T-helper 1 cell treated with Interleukin-12 subunit alpha and Interleukin-12 subunit beta and Interleukin-4 antibody, amounts not matched to agents 30 μg/mL and 1 μg/mL, for 36 hours (primary cell): ENCODE results near the gene CNN2.

Experiments
- H3K27ac Mint-ChIP-seq: one replicate; pipeline ENCODE4 v1.8.0; 2021; ENCODE audit warnings: mild to moderate bottlenecking, mixed read lengths
- H3K27me3 Mint-ChIP-seq: one replicate; pipeline ENCODE4 v1.8.0; 2021; ENCODE audit warnings: low read depth, mixed read lengths
- H3K36me3 Mint-ChIP-seq: one replicate; pipeline ENCODE4 v1.8.0; 2021; ENCODE audit warnings: low read depth, mixed read lengths
- H3K4me1 Mint-ChIP-seq: one replicate; pipeline ENCODE4 v1.8.0; 2021; ENCODE audit warnings: low read depth, mixed read lengths
- H3K4me3 Mint-ChIP-seq: one replicate; pipeline ENCODE4 v1.8.0; 2021; ENCODE audit warnings: mild to moderate bottlenecking, moderate library complexity, mixed read lengths
- H3K9me3 Mint-ChIP-seq: one replicate; pipeline ENCODE4 v1.8.0; 2021; ENCODE audit warnings: mixed read lengths

The CNN2 gene

DNA sequence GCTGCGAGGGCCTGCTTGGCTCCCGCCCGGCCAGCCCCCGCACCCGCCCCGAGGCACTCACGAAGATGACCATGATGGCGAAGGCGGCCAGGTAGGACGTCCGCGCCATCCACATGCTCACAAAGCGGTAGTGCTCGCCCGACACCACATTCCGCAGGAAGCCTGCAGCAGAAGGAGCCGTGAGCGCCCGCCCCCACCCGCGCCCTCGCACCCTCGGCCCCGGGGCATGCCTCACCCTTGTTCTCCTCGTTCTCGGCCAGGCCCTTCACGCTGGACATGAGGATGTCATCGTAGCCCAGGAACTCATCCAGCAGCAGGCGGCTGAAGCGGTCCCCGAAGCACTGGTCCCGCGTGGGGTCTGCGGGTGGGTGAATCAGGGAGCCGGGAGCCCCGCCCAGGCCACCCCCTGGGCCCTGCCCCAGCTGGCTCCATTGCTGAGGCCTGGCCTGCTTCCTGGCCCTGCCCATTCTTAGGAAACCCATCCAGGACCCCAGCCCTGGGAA is 14.5 kb upstream of the CNN2 start:
- H3K27ac Mint-ChIP-seq, result no peak overlapping the region
- H3K4me3 Mint-ChIP-seq, result no peak overlapping the region
- H3K36me3 Mint-ChIP-seq, result peaks cover 6% of the 10 kb centered on the region
- H3K4me1 Mint-ChIP-seq, result peaks cover 3% of the 10 kb centered on the region
- H3K9me3 Mint-ChIP-seq, result no peaks in the 10 kb centered on the region
- no peaks in the 10 kb centered on the region for H3K27me3 Mint-ChIP-seq

DNA sequence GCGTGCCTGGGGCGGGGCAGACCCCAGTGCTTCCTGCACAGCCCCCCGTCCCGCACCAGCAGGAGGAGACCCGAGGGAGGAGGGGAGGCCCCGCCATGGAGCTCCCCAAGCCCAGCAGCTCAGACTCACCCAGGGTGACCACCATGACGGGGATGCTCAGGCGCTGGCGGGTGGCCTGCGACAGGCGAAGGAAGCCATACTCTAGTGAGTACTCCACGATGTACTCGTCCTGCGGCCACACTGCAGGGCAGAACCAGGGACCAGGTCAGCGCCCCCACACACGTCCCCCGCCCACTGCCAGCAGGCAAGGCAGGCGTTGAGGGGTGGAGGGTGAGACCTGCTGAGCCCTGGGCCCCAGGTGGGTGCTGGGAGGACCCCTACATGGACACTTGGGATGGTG is 14.1 kb upstream of the CNN2 start:
- Mint-ChIP-seq H3K9me3 (no peaks in the 10 kb centered on the region), H3K36me3 (peaks cover 4% of the 10 kb centered on the region), H3K27ac (no peak overlapping the region), H3K27me3 (no peaks in the 10 kb centered on the region), H3K4me1 (peaks cover 8% of the 10 kb centered on the region), H3K4me3 (no peak overlapping the region)

DNA sequence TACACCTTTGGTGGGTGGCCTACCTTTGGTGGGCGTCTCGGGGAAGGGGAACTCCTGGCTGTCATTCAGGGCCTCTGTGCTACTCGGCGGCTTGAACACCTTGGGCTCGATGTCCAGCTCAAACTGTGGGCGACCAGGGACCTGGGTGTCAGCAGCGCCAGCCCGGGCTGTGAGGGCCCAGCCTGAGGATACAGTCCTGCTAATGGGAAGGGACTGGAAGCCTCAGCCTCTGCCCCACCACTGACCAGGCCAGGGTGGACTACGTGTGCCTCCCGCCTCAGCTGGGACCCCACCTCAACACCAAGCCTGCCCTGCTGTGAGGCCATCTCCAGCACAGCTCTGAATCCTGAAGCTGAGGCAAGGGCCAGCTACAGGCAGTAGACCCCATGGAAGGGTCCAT is 13.2 kb upstream of the CNN2 start:
- Mint-ChIP-seq H3K27me3 (no peaks in the 10 kb centered on the region), H3K36me3 (peaks cover 4% of the 10 kb centered on the region), H3K4me3 (no peak overlapping the region), H3K4me1 (peaks cover 13% of the 10 kb centered on the region), H3K9me3 (no peaks in the 10 kb centered on the region), H3K27ac (no peak overlapping the region)

DNA sequence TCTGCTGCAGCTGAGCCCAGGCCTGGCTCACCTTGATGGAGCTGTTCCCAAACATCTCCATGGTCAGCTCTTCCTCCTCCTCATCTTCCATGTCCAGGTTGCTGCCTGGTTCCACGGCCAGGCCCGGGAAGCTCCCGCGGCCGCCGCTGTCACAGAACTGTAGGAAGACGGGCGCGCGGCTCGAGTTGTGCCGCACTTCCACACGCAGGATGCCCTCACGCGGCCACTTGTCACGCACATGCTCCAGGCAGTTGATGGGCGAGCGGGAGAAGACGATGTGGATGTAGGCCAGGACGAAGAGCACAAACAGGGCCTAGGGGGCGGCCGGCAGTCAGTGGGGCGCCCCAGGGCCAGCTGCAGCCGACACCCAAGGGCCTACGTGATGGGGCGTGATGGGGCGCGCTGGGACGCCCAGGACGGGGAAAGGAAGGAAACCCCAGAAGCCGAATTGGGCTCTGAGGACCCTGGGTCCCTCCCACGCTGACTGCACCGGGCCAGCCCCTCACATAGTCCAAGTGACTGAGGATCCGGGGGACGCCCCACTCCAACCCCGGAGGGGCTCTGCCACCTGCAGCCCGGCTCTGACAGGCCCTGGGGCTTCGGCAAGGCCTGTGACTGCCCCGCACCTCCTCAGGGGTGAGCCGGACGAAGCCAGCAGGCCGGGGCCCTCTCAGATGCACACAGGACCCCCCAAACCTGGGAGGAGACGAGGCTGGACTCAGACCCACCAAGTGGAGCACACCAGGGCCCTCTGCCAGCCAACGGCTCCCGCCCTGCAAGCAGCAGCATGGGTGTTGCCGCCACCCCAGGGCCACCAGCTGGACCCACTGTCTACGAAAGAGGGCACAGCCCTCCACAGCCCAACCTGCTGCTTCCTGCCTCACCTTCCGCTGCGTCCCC is 12.0 kb upstream of the CNN2 start:
- Mint-ChIP-seq H3K36me3 (peaks cover 4% of the 10 kb centered on the region), H3K9me3 (no peaks in the 10 kb centered on the region), H3K27me3 (no peaks in the 10 kb centered on the region), H3K4me1 (peaks cover 18% of the 10 kb centered on the region), H3K27ac (no peak overlapping the region), H3K4me3 (no peak overlapping the region)

DNA sequence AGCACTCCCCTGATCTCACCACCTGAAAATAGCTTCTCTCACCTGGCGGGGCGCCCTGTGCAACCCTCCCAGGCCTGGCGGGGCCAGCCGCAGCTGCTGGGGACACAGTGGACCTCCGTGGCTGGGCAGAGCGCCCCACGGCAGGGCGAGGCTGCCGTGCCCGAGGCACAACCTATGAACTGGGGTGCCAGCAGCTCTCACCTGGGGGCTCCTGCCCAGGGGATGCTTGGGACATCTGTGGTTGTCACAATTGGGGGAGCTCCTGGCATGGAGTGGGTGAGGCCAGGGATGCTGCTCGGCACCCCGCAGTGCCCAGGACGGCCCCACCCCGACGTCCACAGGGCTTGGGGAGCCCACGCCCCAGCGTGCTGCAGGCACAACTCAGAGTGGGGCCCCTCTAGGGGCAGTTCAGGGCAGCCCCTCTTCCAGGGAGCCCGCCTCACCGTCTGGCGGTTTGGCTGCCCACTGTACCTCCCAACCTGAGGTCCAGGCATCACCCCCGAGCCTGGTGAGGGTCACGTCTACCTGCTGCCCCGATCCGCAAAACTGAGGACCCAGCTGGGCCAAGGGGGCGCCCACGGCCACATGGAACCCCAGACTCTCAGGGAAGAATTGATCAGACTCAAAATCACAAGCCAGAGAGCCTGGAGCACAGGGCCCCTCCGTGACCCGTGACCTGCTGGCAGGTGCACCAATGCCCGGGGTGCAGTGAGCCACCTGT is 11.2 kb upstream of the CNN2 start:
- peaks cover 5% of the 10 kb centered on the region for H3K36me3 Mint-ChIP-seq
- H3K27ac Mint-ChIP-seq, result no peak overlapping the region
- H3K9me3 Mint-ChIP-seq, result no peaks in the 10 kb centered on the region
- H3K27me3 Mint-ChIP-seq, result no peaks in the 10 kb centered on the region
- H3K4me3 Mint-ChIP-seq, result no peak overlapping the region
- peaks cover 22% of the 10 kb centered on the region for H3K4me1 Mint-ChIP-seq

GRCh38 chr19:1015782-1016646 is 10.4 kb upstream of the CNN2 start:
- H3K27me3 Mint-ChIP-seq, result no peaks in the 10 kb centered on the region

GRCh38 chr19:1016647-1017114 is 9.7 kb upstream of the CNN2 start:
- Mint-ChIP-seq H3K27ac (peak overlapping the region; percentile 31), H3K9me3 (no peaks in the 10 kb centered on the region), H3K27me3 (no peaks in the 10 kb centered on the region), H3K4me3 (no peak overlapping the region), H3K36me3 (peaks cover 5% of the 10 kb centered on the region), H3K4me1 (peaks cover 26% of the 10 kb centered on the region)

More at GRCh38 chr19:1015782-1016646, 10.4 kb upstream of the CNN2 start:
- H3K4me1 Mint-ChIP-seq, result peaks cover 22% of the 10 kb centered on the region
- H3K9me3 Mint-ChIP-seq, result no peaks in the 10 kb centered on the region
- peaks cover 5% of the 10 kb centered on the region for H3K36me3 Mint-ChIP-seq
- no peak overlapping the region for H3K27ac Mint-ChIP-seq
- no peak overlapping the region for H3K4me3 Mint-ChIP-seq

GRCh38 chr19:1017115-1017905 is 9.1 kb upstream of the CNN2 start:
- Mint-ChIP-seq H3K36me3 (peaks cover 5% of the 10 kb centered on the region), H3K27me3 (no peaks in the 10 kb centered on the region), H3K4me3 (no peak overlapping the region), H3K27ac (peak overlapping the region; percentile 31), H3K9me3 (no peaks in the 10 kb centered on the region), H3K4me1 (peaks cover 26% of the 10 kb centered on the region)

GRCh38 chr19:1017906-1018305 is 8.5 kb upstream of the CNN2 start:
- Mint-ChIP-seq H3K27ac (no peak overlapping the region), H3K4me1 (peaks cover 26% of the 10 kb centered on the region), H3K27me3 (no peaks in the 10 kb centered on the region), H3K36me3 (peaks cover 5% of the 10 kb centered on the region), H3K9me3 (no peaks in the 10 kb centered on the region), H3K4me3 (no peak overlapping the region)

- Mint-ChIP-seq H3K27me3 (no peaks in the 10 kb centered on the region), H3K36me3 (peaks cover 5% of the 10 kb centered on the region), H3K4me1 (peaks cover 26% of the 10 kb centered on the region), H3K4me3 (peak overlapping the region; percentile 58), H3K27ac (no peak overlapping the region), H3K9me3 (no peaks in the 10 kb centered on the region)
Observed at GRCh38 chr19:1018393-1018792, 8.0 kb upstream of the CNN2 start.

- Mint-ChIP-seq H3K27ac (peak overlapping the region; percentile 63), H3K4me1 (peaks cover 26% of the 10 kb centered on the region), H3K9me3 (no peaks in the 10 kb centered on the region), H3K27me3 (no peaks in the 10 kb centered on the region), H3K36me3 (peaks cover 4% of the 10 kb centered on the region), H3K4me3 (peak overlapping the region; percentile 58)
Observed at GRCh38 chr19:1018932-1019615, 7.3 kb upstream of the CNN2 start.

DNA sequence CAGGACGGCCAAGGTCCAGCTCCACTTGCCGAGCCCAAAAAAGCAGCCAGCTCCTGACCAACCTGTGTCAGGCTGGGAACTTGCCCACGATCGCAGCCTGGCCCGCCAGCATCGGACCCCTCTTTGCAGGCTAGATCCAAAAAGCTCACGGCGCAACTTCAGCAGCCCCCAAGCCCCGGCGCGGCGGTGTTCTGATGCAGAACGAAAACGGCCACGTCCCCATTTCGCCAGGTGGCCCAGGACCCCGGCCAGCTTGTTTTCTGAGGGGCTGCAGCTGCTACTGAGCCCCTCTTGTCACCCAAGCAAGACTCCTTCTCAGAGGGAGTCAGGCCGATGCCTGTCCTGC is 6.8 kb upstream of the CNN2 start:
- peak overlapping the region; percentile 94 for H3K27ac Mint-ChIP-seq
- H3K9me3 Mint-ChIP-seq, result no peaks in the 10 kb centered on the region
- peak overlapping the region; percentile 97 for H3K4me3 Mint-ChIP-seq
- H3K36me3 Mint-ChIP-seq, result peaks cover 3% of the 10 kb centered on the region
- H3K27me3 Mint-ChIP-seq, result no peaks in the 10 kb centered on the region
- peaks cover 24% of the 10 kb centered on the region for H3K4me1 Mint-ChIP-seq
